Fibroblast of pulmonary artery (primary cell): ENCODE data around the gene C4orf50.

Experiments
- DNase-seq: peaks from one replicate; pipeline ENCODE4 v3.0.0-alpha.2; 2010; ENCODE audit warnings: low read depth
- H3K4me3 ChIP-seq: replicated peaks from 2 replicates; pipeline ENCODE4 v1.5.1; 2011; ENCODE audit warnings: low read depth, mild to moderate bottlenecking, control low read depth, low read length, moderate library complexity
- CTCF ChIP-seq: IDR thresholded peaks from 2 replicates; pipeline ENCODE4 v1.5.1; 2011; ENCODE audit warnings: mild to moderate bottlenecking, control low read depth, low read length, inconsistent platforms; ENCODE audit errors: missing control alignments

Gene C4orf50

DNA sequence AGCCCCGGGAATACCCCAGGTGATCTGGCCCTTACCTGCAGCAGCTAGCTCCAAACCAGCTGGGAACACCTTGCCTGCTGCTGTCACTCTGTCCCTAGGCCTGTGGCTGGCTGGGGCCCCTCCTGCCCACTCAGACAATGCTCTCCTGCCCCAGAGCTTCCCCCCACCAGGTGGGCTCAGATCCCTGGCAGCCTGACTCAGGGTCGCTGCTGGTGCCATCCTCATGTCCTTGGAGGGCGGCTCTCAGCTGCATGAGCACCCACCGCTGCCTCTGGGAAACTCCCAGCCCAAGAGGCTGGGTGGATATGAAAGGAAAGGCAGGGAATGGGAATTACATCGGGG lies 15.8 kb downstream of the C4orf50 start:
- H3K4me3 ChIP-seq, result no peak overlapping the region
- TF ChIP-seq CTCF, result no peak
- no peak for DNase-seq

DNA sequence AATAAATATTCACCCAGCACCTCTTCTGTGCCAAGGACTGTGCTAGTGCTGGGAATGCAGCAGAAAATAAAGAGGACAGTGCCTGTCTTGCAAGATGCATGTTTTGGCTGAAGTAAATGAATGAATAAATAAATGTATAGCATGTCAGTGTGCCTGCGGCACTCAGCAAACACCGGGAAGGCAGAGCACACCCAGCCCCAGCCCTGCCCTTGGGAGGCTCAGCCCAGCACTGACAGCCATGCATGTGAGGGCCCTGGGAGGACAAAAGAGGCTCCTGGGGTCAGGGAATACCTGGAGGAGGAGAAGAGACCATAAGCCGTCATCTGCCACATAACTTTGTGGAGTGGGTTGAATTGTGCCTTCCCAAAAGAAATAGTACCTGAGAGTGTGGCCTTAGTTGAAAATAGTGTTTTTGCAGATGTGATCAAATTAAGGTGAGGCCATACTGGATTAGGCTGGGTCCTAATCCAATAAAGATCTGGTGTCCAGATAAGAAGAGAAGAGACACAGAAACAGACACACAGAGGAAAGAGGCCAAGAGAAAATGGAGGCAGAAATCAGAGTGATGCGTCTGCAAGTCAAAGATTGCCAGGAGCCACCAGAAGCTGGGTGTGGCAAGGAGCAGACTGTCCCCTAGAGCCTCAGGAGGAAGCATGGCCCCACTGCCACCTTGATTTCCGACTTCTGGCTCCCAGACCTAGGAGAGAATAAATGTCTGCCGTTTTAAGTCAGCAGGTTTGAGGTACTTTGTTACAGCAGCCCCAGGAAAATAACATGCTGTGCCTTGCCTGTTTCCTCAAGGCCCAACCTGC lies 16.3 kb downstream of the C4orf50 start:
- no peak overlapping the region for H3K4me3 ChIP-seq
- TF ChIP-seq CTCF, result no peak
- DNase-seq, result no peak

- DNase-seq, result no peak
- H3K4me3 ChIP-seq, result no peak overlapping the region
- TF ChIP-seq CTCF, result no peak
Measured at GRCh38 chr4:5999830-6000365, 18.3 kb downstream of the C4orf50 start.

GRCh38 chr4:5999356-5999755 lies 18.9 kb downstream of the C4orf50 start:
- no peak for TF ChIP-seq CTCF
- H3K4me3 ChIP-seq, result no peak overlapping the region
- no peak for DNase-seq

GRCh38 chr4:5998333-5998936 lies 19.8 kb downstream of the C4orf50 start:
- DNase-seq, result peak; percentile 66
- H3K4me3 ChIP-seq, result no peak overlapping the region
- peak; percentile 97 for TF ChIP-seq CTCF

GRCh38 chr4:5996641-5997040 lies 21.6 kb downstream of the C4orf50 start:
- TF ChIP-seq CTCF, result no peak
- no peak for DNase-seq

More at GRCh38 chr4:5996641-5997040, 21.6 kb downstream of the C4orf50 start:
- H3K4me3 ChIP-seq, result no peak overlapping the region
